Fibroblast of lung (primary cell): ENCODE measurements around the gene LUZP2.

ENCODE experiments used
- EZH2 ChIP-seq: IDR thresholded peaks from 2 replicates; pipeline ENCODE4 v1.5.1; 2012; ENCODE audit warnings: low read length, control low read depth, mild to moderate bottlenecking; ENCODE audit errors: missing control alignments
- TF ChIP-seq, protein P1 (sequence below), 2 donors: IDR thresholded peaks in 1 of 2; conservative IDR thresholded peaks in 1 of 2; 1 replicate in 1 of 2; 2 replicates in 1 of 2; pipeline ENCODE4 v1.5.1; 2011 to 2012; ENCODE audit warnings: low read length in 2 of 2, control low read depth in 1 of 2, inconsistent platforms in 1 of 2, low read depth in 1 of 2, mild to moderate bottlenecking in 1 of 2

DNA sequence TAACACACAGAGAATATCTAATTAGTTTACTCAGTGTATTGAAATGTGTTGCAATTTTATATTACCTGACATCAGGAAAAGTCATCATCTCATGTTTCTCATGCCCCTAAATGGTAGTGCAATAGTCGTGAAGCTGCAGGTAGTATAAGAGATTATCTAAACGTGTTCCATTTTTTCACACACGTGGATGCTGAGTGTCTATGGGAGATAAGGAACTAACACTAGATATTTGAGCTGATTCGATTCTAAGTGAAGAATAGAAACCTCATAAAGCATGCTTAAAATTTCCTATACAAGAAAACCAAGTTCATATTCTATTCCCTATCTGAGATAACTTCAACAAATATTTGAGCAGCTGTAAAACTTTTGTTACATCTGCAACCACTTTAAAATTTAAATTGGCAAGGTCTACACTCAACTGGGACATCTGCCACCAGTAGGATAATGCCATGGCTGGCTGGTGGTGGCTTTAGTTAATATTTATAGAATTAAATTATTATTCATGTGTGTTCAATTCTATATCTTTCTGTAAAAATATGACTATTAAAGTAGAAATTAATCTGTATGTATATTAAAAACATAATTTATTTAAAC is 388.8 kb downstream of the LUZP2 start:
- TF ChIP-seq, protein P1, sequence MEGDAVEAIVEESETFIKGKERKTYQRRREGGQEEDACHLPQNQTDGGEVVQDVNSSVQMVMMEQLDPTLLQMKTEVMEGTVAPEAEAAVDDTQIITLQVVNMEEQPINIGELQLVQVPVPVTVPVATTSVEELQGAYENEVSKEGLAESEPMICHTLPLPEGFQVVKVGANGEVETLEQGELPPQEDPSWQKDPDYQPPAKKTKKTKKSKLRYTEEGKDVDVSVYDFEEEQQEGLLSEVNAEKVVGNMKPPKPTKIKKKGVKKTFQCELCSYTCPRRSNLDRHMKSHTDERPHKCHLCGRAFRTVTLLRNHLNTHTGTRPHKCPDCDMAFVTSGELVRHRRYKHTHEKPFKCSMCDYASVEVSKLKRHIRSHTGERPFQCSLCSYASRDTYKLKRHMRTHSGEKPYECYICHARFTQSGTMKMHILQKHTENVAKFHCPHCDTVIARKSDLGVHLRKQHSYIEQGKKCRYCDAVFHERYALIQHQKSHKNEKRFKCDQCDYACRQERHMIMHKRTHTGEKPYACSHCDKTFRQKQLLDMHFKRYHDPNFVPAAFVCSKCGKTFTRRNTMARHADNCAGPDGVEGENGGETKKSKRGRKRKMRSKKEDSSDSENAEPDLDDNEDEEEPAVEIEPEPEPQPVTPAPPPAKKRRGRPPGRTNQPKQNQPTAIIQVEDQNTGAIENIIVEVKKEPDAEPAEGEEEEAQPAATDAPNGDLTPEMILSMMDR (conservative IDR thresholded peaks at IDR 0.05 in 1 of 2, IDR thresholded peaks at IDR 0.05 in 1 of 2; ENCODE audit: low read depth in 1 of 2, low read length in 2 of 2) = no peak
- TF ChIP-seq EZH2 = no peak
